ENCODE data around the gene SOCS6. TPM values are rescaled to one million over a fixed set of nuclear protein-coding genes. Genes with fewer than 3 reads are reported as not detected.
"Not testable (repeated sequence)": the region's sequence is repeated elsewhere in the genome, so short reads cannot be mapped to it uniquely, and the experiment has no call there.

Gene SOCS6
- total RNA-seq, 1 donor from 2014 or later, result 14.6 TPM

DNA sequence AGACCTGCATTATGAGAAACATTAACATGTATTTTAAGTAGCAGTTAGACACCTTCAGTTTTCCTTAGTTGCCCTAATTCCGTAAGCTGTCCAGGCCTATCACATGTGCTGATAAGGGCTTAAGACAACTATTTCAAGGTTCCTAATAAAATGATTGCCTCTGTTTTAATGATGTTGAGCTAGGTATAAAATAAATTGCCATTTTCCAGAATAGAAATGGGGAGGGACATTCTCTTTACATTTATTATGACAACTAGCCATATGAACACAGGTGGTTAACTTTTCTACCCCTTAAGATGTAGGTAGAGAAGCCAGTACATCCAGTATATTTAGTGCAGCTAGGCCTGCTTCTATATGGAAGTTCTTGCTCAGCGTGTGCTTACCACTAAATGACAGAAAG lies 65.9 kb downstream of the SOCS6 start:
- no peak for DNase-seq (ENCODE audit: extremely low read depth, low read depth, low spot score)

GRCh38 chr18:70355620-70356385 lies 67.0 kb downstream of the SOCS6 start:
- no peak for DNase-seq (ENCODE audit: extremely low read depth, low read depth, low spot score)

DNA sequence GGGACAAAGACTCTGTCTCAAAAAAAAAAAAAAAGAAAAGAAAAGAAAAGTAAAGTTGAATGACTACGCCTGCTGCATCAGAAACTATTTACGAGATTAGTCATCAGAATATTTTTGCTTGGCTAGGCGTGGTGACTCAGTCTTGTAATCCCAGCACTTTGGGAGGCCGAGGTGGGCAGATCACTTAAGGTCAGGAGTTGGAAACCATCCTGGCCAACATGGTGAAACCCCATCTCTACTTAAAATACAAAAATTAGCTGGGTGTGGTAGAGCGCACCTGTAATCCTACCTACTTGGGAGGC lies 69.2 kb downstream of the SOCS6 start:
- DNase-seq (ENCODE audit: extremely low read depth, low read depth, low spot score), result not testable (repeated sequence)

DNA sequence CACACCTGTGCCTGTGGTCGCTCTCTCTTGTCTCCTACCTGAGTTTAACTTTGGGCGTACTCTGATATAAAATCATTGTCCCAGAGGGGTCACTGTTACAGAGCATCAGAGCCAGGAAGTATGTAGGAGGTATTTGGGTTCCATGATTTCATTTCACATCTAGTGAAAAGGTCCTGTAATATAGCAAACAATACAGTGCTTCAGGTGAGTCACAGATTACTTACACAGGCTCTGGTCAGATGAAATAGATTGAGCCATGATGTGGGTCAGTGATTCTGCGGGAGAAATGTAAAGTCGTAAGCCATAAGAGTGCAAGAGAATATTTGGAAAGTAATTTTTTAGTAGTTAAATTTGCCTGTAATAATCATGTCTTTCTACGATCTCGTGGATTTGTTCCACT lies 70.2 kb downstream of the SOCS6 start:
- no peak for DNase-seq (ENCODE audit: extremely low read depth, low read depth, low spot score)

DNA sequence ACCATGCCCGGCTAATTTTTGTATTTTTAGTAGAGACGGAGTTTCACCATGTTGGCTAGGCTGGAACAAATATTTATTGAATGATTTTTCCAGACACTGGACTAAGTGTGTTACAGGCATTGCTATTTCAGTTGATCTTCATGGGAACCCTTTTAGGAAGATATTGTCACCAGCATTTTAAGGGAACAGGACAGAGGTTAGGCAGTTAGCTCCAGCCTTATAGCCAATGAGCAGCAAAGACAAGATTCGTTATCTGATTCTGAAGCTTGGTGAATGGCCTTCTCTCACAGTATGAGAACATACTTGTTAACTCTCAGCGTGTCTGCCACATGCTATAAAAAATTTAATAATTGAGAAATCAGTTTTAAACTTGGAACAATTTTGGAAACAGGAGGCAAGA lies 73.4 kb downstream of the SOCS6 start:
- no peak for DNase-seq (ENCODE audit: extremely low read depth, low read depth, low spot score)

DNA sequence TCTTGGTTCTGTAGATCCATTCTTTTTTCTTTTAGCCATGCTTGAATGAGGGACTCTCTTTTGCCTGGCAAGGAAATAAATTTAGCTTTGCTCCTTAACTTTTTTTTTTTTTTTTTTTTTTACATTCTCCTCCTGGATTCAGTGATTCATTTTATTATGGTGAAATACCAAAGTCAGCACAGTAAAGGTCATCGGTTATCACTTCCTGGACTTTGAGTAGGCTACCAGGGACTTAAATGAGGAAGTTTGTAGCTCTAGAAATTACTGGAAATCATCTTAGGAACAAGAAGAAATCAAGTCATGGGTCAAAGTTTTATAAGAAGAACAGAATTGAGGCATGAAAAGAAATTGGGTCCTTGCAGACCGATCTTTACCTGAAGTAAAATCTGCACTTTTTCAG lies 75.0 kb downstream of the SOCS6 start:
- no peak for DNase-seq (ENCODE audit: extremely low read depth, low read depth, low spot score)

GRCh38 chr18:70365361-70365760 lies 76.5 kb downstream of the SOCS6 start:
- no peak for DNase-seq (ENCODE audit: extremely low read depth, low read depth, low spot score)

DNA sequence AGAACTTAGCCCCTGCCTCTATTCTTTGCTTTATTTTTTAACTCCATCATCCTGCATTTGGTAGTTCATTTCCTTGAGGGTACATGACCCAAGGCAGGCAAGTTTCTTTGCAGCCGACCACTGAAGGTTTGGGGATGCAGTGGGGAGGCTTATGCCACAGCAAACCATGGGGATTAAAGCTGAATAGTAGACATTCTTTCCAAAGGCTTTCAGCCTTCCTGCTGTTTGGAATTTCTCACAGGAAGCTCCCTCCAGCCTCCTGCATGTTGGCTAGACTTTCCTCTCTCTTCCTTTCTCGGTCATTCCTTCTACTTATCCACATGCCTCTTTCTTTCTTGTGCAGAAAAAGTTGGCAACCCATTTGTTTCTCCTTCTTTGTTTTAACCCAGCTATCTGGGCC lies 77.3 kb downstream of the SOCS6 start:
- no peak for DNase-seq (ENCODE audit: extremely low read depth, low read depth, low spot score)

GRCh38 chr18:70366670-70367069 lies 77.8 kb downstream of the SOCS6 start:
- DNase-seq (ENCODE audit: extremely low read depth, low read depth, low spot score), result no peak

DNA sequence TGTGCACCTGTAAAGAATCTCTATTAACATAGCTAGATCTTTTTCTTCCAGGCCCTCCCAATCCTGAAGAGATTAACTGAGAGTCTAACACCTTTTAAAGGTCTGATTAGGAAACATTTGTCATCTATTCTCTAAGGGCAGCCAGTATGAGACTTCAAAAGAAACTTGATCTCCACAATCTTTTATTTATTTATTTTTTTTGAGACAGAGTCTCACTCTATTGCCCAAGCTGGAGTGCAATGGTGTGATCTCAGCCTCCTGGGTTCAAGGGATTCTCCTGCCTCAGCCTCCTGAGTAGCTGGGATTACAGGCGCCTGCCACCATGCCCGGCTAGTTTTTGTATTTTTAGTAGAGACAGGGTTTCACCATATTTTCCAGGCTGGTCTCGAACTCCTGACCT lies 78.5 kb downstream of the SOCS6 start:
- not testable (repeated sequence) for DNase-seq (ENCODE audit: extremely low read depth, low read depth, low spot score)

GRCh38 chr18:70368903-70369302 lies 80.1 kb downstream of the SOCS6 start:
- DNase-seq (ENCODE audit: extremely low read depth, low read depth, low spot score), result no peak

- no peak for DNase-seq (ENCODE audit: extremely low read depth, low read depth, low spot score)
Observed at GRCh38 chr18:70370762-70371733, 82.2 kb downstream of the SOCS6 start.

DNA sequence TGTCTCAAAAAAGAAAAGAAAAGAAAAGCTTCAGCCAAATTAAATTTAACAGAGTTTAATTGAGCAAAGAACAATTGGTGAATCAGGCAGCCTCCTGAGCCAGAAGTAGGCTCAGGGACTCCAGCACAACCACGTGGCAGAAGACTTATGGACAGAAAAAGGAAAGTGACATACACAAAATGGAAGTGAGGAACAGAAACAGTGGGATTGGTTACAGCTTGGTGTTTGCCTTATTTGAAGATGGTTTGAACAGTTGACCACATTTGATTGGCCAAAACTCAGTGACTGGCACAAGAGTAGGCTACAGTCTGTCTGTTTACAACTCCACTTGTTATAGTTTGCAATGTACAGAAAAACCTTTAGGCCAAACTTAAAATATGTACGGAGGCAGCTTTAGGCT lies 83.1 kb downstream of the SOCS6 start:
- DNase-seq (ENCODE audit: extremely low read depth, low read depth, low spot score), result no peak

- no peak for DNase-seq (ENCODE audit: extremely low read depth, low read depth, low spot score)
Observed at GRCh38 chr18:70372450-70373041, 83.7 kb downstream of the SOCS6 start.

GRCh38 chr18:70373042-70373519 lies 84.2 kb downstream of the SOCS6 start:
- DNase-seq (ENCODE audit: extremely low read depth, low read depth, low spot score), result no peak

- DNase-seq (ENCODE audit: extremely low read depth, low read depth, low spot score), result no peak
Observed at GRCh38 chr18:70374154-70374553, 85.3 kb downstream of the SOCS6 start.

GRCh38 chr18:70376137-70376913 lies 87.5 kb downstream of the SOCS6 start:
- DNase-seq (ENCODE audit: extremely low read depth, low read depth, low spot score), result no peak

DNA sequence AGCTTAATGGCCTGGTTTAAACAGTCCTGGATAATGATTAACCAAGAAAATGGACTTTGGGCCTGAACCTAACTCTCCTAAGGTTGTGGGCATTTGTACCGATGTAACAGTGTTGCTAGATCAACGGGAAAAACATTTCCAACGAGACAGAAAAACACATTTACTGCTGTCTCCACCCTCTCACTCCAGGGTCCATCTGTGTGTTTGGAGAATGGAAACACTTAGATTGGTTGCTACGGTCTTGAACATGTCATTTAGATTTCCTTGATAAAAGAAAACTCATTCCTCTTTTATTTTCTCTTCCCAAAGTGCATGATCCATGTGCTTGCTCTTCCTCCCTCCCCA lies 88.0 kb downstream of the SOCS6 start:
- DNase-seq (ENCODE audit: extremely low read depth, low read depth, low spot score), result no peak

DNA sequence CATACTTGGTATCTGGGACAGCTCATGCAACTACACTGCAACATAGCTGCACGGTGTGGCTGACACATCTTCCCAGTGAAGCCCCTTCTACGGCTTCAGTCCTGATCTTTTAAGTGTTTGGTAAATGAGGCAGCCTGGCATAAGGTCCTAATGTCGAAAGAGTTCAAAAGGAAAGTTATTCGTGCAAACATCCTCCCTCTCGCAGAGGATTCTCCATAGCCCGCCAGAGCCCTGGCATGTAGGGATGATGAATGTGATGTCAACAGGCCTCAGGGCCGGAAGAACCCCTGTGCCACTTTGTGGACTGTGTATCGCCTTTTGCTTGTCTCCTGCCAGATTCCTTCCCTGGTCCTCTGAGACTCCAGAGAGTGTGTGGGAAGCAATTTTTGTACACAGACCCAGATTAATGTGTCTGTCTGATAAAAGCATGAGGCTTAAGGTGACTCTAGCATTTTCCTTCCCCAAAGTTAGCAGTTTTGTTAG lies 88.5 kb downstream of the SOCS6 start:
- DNase-seq (ENCODE audit: extremely low read depth, low read depth, low spot score), result no peak

DNA sequence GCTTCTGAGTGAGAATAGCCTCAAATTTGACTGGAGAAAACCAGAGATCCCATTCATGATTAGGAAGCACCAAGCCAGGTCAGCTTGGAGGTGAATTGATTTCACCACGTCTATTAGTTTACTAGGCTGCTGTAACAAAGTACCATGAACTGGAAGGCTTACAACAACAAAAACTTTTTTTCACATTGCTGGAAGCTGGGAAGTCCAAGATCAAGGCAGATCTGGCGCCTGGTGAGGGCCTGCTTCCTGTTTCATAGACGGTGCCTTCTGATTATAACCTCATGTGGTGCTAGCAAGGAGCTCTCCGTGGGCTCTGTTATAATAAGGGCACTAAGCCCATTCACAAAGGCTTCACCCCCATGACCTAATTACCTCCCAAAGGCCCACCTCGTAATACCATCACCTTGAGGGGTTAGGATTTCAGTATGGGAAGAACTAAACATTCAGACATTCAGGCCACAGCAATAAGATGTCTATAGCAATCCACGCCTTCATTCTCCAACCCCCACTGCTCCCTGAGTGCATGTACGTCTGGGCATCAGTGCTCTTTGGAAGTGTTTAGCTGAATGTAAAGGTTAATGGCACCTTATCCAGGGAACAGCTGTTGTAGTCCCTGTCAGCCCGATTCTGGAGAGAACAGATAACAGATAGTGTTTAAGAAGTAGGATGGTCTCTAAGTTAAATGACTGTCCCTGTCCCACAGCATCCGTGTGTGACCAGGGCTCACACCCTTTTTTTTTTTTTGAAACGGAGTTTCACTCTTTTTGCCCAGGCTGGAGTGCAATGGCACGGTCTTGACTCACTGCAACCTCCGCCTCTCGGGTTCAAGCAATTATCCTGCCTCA lies 89.2 kb downstream of the SOCS6 start:
- DNase-seq (ENCODE audit: extremely low read depth, low read depth, low spot score), result no peak
